ENCODE results near the gene MYOZ3. TPM values are rescaled to one million over a fixed set of nuclear protein-coding genes. Genes with fewer than 3 reads are reported as not detected.

Gene MYOZ3
- total RNA-seq, 1 experiment from 2014 or later, result not detected

- Histone ChIP-seq H3K36me3 (ENCODE audit: low read depth, low read length) (peaks cover 9% of the 10 kb centered on the region; the same call in 1 of the 2 replicates), H3K9ac (ENCODE audit: low read length) (no peak overlapping the region), H3K4me3 (ENCODE audit: low read length) (no peak overlapping the region), H3K27me3 (ENCODE audit: low read length) (no peaks in the 10 kb centered on the region), H2AFZ (ENCODE audit: low read length) (no peak overlapping the region), H3K4me1 (ENCODE audit: insufficient read depth, low read length) (peaks cover 6% of the 10 kb centered on the region; the same call in 1 of the 2 replicates), H3K4me2 (ENCODE audit: low read length) (no peak overlapping the region), H3K27ac (ENCODE audit: low read length) (no peak overlapping the region), H4K20me1 (ENCODE audit: low read length) (no peaks in the 10 kb centered on the region), H3K79me2 (ENCODE audit: low read length) (no peaks in the 10 kb centered on the region), H3K9me3 (ENCODE audit: low read length) (no peaks in the 10 kb centered on the region), H3K9me2 (replicated peaks; ENCODE audit: low read length) (no peaks in the 10 kb centered on the region), H3F3A (ENCODE audit: low read length, unreplicated experiment) (no peaks in the 10 kb centered on the region)
- ATAC-seq (no peak), DNase-seq (no peak)
- TF ChIP-seq EZH2phosphoT487 (IDR thresholded peaks at IDR 0.05; ENCODE audit: borderline replicate concordance, low read length), result no peak
- TF ChIP-seq CTCF (conservative IDR thresholded peaks at IDR 0.05; ENCODE audit: low read depth, low read length), result no peak
- TF ChIP-seq EZH2 (IDR thresholded peaks at IDR 0.05; ENCODE audit: low read length, unreplicated experiment), result no peak
- ChIA-PET POLR2A (ENCODE audit: unreplicated experiment) (interaction anchor here (0.8 kb wide), 1 partner anchor 10 kb away, joined by 4 read pairs; no protein-coding TSS in a partner anchor), CTCF (no interaction called here)
- BruUV-seq (replicated peaks), result no TSS peak
- intact Hi-C loops (cut with micrococcal nuclease), result loop anchor here (10.0 kb wide), 1 partner anchor 193 kb away; the partner anchor contains the start of gene IRGM
These were observed 9.0 kb upstream of the MYOZ3 start for GRCh38 chr5:150651924-150652671.

- Histone ChIP-seq H3K9ac (ENCODE audit: low read length) (no peak overlapping the region), H3K27ac (ENCODE audit: low read length) (no peak overlapping the region), H3F3A (ENCODE audit: low read length, unreplicated experiment) (no peaks in the 10 kb centered on the region), H3K79me2 (ENCODE audit: low read length) (no peaks in the 10 kb centered on the region), H3K9me3 (ENCODE audit: low read length) (no peaks in the 10 kb centered on the region), H3K4me2 (ENCODE audit: low read length) (no peak overlapping the region), H3K36me3 (ENCODE audit: low read depth, low read length) (peaks cover 8% of the 10 kb centered on the region; the same call in 1 of the 2 replicates), H3K4me1 (ENCODE audit: insufficient read depth, low read length) (peaks cover 6% of the 10 kb centered on the region; the same call in 1 of the 2 replicates), H2AFZ (ENCODE audit: low read length) (no peak overlapping the region), H3K9me2 (replicated peaks; ENCODE audit: low read length) (no peaks in the 10 kb centered on the region), H4K20me1 (ENCODE audit: low read length) (no peaks in the 10 kb centered on the region), H3K27me3 (ENCODE audit: low read length) (no peaks in the 10 kb centered on the region), H3K4me3 (ENCODE audit: low read length) (no peak overlapping the region)
- ChIA-PET CTCF (interaction anchor here (0.7 to 0.9 kb wide), 2 partner anchors 11 to 13 kb away, joined by 5 to 6 read pairs; partner anchors contain the start of gene SYNPO), POLR2A (ENCODE audit: unreplicated experiment) (interaction anchor here (0.6 kb wide), 1 partner anchor 67 kb away, joined by 4 read pairs; no protein-coding TSS in a partner anchor)
- no TSS peak for BruUV-seq (replicated peaks)
- peak; percentile 19 for DNase-seq
- intact Hi-C loops (cut with micrococcal nuclease), result loop anchor here (10.0 kb wide), 1 partner anchor 192 kb away; the partner anchor contains the start of gene IRGM
- ATAC-seq, result no peak
- TF ChIP-seq CTCF (conservative IDR thresholded peaks at IDR 0.05; ENCODE audit: low read depth, low read length), result peak; percentile 40
- no peak for TF ChIP-seq EZH2phosphoT487 (IDR thresholded peaks at IDR 0.05; ENCODE audit: borderline replicate concordance, low read length)
These were observed 7.8 kb upstream of the MYOZ3 start for GRCh38 chr5:150653145-150653761.

All from PC-3 (cell line).